ENCODE measurements around the gene TMEM243. TPM values are rescaled to one million over a fixed set of nuclear protein-coding genes. Genes with fewer than 3 reads are reported as not detected.

TMEM243 gene
- total and polyA plus RNA-seq, 2 donors (not counting 3 experiments of a cell fraction or from before 2014, with no cell fraction given): 26.9 to 28.8 TPM

- TF ChIP-seq CTCF (IDR thresholded peaks at IDR 0.05; ENCODE audit: extremely low read depth in 1 of 2, insufficient read depth in 1 of 2, low read depth in 1 of 2, low read length in 2 of 2) (no peak), MYC (IDR thresholded peaks at IDR 0.05; ENCODE audit: low read depth, low read length) (no peak), FOS (IDR thresholded peaks at IDR 0.05; ENCODE audit: borderline replicate concordance, insufficient read depth, low read length) (no peak), POLR2A (IDR thresholded peaks at IDR 0.05; ENCODE audit: low read depth, low read length) (no peak), JUN (IDR thresholded peaks at IDR 0.05; ENCODE audit: borderline replicate concordance, insufficient read depth, insufficient read length, low read depth) (no peak), MAX (IDR thresholded peaks at IDR 0.05; ENCODE audit: insufficient read depth, insufficient read length) (no peak), EZH2 (IDR thresholded peaks at IDR 0.05; ENCODE audit: borderline replicate concordance, low read depth, low read length, severe bottlenecking) (no peak), GATA2 (IDR thresholded peaks at IDR 0.05; ENCODE audit: insufficient read depth, insufficient read length, low read depth, low read length) (no peak), POLR2AphosphoS5 (IDR thresholded peaks at IDR 0.05; ENCODE audit: insufficient read depth, low read depth, low read length) (no peak)
- no peak overlapping the region for H3K27ac ChIP-seq (ENCODE audit: insufficient read depth, low read depth, low read length)
- ChIA-PET POLR2A (no interaction called here), CTCF (no interaction called here)
- DNase-seq (ENCODE audit: low read depth, low spot score) (no peak), FAIRE-seq (no peak)
- H3K4me3 ChIP-seq (replicated peaks in 1 of 3; ENCODE audit: insufficient read depth in 1 of 3, low read depth in 1 of 3, low read length in 3 of 3): no peak overlapping the region
- H3K9me1 ChIP-seq (replicated peaks; ENCODE audit: control insufficient read depth, extremely low read depth, insufficient read depth, low read length): no peaks in the 10 kb centered on the region
- BruUV-seq (replicated peaks): no TSS peak
- H3K9me3 ChIP-seq (replicated peaks; ENCODE audit: control insufficient read depth, insufficient read depth, low read length): no peaks in the 10 kb centered on the region
- dilution Hi-C loops (cut with MboI; ENCODE audit: extremely low pct_ligation_motif_present, low sequenced_read_pairs): no loop called here
- no peak overlapping the region for H2AFZ ChIP-seq (ENCODE audit: low read depth, low read length)
- H3K4me2 ChIP-seq (ENCODE audit: insufficient read depth, low read length): no peak overlapping the region
- H3K4me1 ChIP-seq (ENCODE audit: control insufficient read depth, extremely low read depth, insufficient read depth, low read length): no peaks in the 10 kb centered on the region
- intact Hi-C loops (cut with micrococcal nuclease): no loop called here
- no peaks in the 10 kb centered on the region for H4K20me1 ChIP-seq (replicated peaks; ENCODE audit: control insufficient read depth, extremely low read depth, insufficient read depth, low read length)
- no peaks in the 10 kb centered on the region for H3K27me3 ChIP-seq (ENCODE audit: control insufficient read depth in 2 of 2, insufficient read depth in 2 of 2, low read length in 2 of 2)
- peaks cover 14 to 37% of the 10 kb centered on the region in 2 experiments for H3K36me3 ChIP-seq (ENCODE audit: control insufficient read depth in 2 of 2, extremely low read depth in 1 of 2, insufficient read depth in 2 of 2, low read length in 2 of 2)
- H3K9ac ChIP-seq (replicated peaks; ENCODE audit: extremely low read depth, insufficient read depth, low read length): no peak overlapping the region
- H3K79me2 ChIP-seq (ENCODE audit: control insufficient read depth, insufficient read depth, low read length): peaks cover 12% of the 10 kb centered on the region
Observed at GRCh38 chr7:87178320-87178719, 41.2 kb downstream of the TMEM243 start.

Data from endothelial cell of umbilical vein (primary cell).